Adipocyte (in vitro differentiated cells): Measurements from ENCODE around the gene PTPRK.
A peak's percentile ranks its signal among the peaks of the same experiment; 100 is the strongest.

Experiments used
- DNase-seq: peaks from one replicate; pipeline ENCODE4 v3.0.0-alpha.2; 2015; ENCODE audit warnings: low read depth
- H3K27me3 ChIP-seq: replicated peaks from 2 replicates; pipeline ENCODE4 v1.7.0; 2013; ENCODE audit warnings: mild to moderate bottlenecking, low read length, moderate library complexity; ENCODE audit not compliant: control insufficient read depth, insufficient read depth
- H3K36me3 ChIP-seq: 2 replicates; pipeline ENCODE4 v1.7.0; 2013; ENCODE audit warnings: low read length, mild to moderate bottlenecking, moderate library complexity; ENCODE audit not compliant: control insufficient read depth, insufficient read depth, severe bottlenecking
- H3K4me1 ChIP-seq: 2 replicates; pipeline ENCODE4 v1.7.0; 2013; ENCODE audit warnings: mild to moderate bottlenecking, low read length, moderate library complexity; ENCODE audit not compliant: control insufficient read depth, insufficient read depth
- H3K4me3 ChIP-seq: 2 replicates; pipeline ENCODE4 v1.7.0; 2013; ENCODE audit warnings: mild to moderate bottlenecking, low read length, moderate library complexity
- H3K9ac ChIP-seq: 2 replicates; pipeline ENCODE4 v1.7.0; 2013; ENCODE audit warnings: mild to moderate bottlenecking, low read length, moderate library complexity
- H3K9me3 ChIP-seq: 2 replicates; pipeline ENCODE4 v1.7.0; 2013; ENCODE audit warnings: mild to moderate bottlenecking, low read length, moderate library complexity; ENCODE audit not compliant: control insufficient read depth

PTPRK gene

GRCh38 chr6:128528241-128528640, 7.8 kb upstream of the PTPRK start:
- no peak for DNase-seq
- no peaks in the 10 kb centered on the region for H3K36me3 ChIP-seq
- no peaks in the 10 kb centered on the region for H3K4me1 ChIP-seq
- H3K27me3 ChIP-seq: no peaks in the 10 kb centered on the region
- no peak overlapping the region for H3K4me3 ChIP-seq
- H3K9me3 ChIP-seq: no peaks in the 10 kb centered on the region
- H3K9ac ChIP-seq: no peak overlapping the region

- no peaks in the 10 kb centered on the region for H3K36me3 ChIP-seq
- H3K4me3 ChIP-seq: no peak overlapping the region
- no peak overlapping the region for H3K9ac ChIP-seq
- H3K9me3 ChIP-seq: no peaks in the 10 kb centered on the region
- H3K27me3 ChIP-seq: no peaks in the 10 kb centered on the region
- DNase-seq: no peak
- no peaks in the 10 kb centered on the region for H3K4me1 ChIP-seq
Measured at GRCh38 chr6:128527375-128527774, 7.0 kb upstream of the PTPRK start.

DNA sequence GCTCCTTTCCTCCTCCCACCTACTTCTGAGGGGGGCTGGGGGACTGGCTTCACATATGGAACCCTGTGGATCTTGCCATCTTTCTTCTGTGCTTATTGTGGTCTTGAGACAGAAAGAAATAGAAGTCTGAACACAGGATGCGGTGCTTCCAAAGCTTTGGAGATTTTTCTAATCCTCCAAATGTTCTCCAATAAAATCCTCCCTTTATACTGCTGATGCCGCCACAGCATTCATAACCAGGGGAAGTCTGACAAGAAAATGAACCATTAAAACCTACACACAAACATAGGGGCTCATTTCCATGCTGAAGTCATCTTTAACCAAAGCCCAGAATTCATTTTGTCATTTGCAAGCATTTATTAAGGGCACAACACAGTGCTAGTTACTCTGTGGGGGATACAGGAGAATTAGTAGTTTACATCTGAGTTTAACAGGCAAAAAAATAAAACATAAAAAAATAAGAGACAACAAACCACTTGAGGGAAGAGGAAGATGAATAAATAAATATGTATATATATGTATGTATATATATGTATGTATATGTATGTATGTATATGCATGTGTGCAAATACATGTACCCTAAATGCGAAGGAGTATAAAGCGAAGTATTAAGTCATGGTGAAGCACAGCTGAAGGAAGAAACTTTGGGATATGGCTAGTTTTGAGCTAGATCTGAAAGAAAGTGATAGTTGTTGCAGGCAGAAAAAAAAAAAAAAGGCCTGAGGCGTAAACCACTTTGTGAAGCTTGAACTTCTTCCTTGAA, 5.9 kb upstream of the PTPRK start:
- no peak for DNase-seq
- H3K36me3 ChIP-seq: no peaks in the 10 kb centered on the region
- no peaks in the 10 kb centered on the region for H3K27me3 ChIP-seq
- H3K9me3 ChIP-seq: no peaks in the 10 kb centered on the region
- no peak overlapping the region for H3K9ac ChIP-seq
- H3K4me1 ChIP-seq: peaks cover 2% of the 10 kb centered on the region
- H3K4me3 ChIP-seq: no peak overlapping the region

GRCh38 chr6:128525406-128525805, 5.0 kb upstream of the PTPRK start:
- no peak for DNase-seq

DNA sequence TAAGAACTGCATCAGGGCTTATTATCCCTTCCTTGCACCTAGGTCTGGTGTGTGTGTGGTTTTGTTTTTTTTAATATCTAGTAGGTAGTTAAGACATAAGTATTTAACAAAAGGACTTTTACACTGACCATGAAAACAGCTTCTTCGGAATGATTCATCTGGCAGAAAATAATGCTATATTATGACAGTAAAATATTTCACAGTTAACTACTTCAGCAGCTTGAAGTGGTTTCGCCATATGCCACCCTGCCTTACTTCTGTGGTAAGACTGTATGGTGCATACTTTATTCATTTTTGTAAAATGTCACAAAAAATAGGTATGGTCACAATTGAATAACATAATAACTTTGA, 858 bp upstream of the PTPRK start:
- Histone ChIP-seq H3K4me1 (peaks cover 13% of the 10 kb centered on the region), H3K4me3 (peak overlapping the region; percentile 89), H3K9ac (peak overlapping the region; percentile 92), H3K9me3 (no peaks in the 10 kb centered on the region), H3K27me3 (no peaks in the 10 kb centered on the region), H3K36me3 (no peaks in the 10 kb centered on the region)
- no peak for DNase-seq

More at GRCh38 chr6:128525406-128525805, 5.0 kb upstream of the PTPRK start:
- Histone ChIP-seq H3K36me3 (no peaks in the 10 kb centered on the region), H3K27me3 (no peaks in the 10 kb centered on the region), H3K9ac (no peak overlapping the region), H3K4me1 (peaks cover 3% of the 10 kb centered on the region), H3K4me3 (no peak overlapping the region), H3K9me3 (no peaks in the 10 kb centered on the region)

- peak; percentile 74 for DNase-seq
Measured at GRCh38 chr6:128519931-128520435, 416 bp downstream of the PTPRK start.

DNA sequence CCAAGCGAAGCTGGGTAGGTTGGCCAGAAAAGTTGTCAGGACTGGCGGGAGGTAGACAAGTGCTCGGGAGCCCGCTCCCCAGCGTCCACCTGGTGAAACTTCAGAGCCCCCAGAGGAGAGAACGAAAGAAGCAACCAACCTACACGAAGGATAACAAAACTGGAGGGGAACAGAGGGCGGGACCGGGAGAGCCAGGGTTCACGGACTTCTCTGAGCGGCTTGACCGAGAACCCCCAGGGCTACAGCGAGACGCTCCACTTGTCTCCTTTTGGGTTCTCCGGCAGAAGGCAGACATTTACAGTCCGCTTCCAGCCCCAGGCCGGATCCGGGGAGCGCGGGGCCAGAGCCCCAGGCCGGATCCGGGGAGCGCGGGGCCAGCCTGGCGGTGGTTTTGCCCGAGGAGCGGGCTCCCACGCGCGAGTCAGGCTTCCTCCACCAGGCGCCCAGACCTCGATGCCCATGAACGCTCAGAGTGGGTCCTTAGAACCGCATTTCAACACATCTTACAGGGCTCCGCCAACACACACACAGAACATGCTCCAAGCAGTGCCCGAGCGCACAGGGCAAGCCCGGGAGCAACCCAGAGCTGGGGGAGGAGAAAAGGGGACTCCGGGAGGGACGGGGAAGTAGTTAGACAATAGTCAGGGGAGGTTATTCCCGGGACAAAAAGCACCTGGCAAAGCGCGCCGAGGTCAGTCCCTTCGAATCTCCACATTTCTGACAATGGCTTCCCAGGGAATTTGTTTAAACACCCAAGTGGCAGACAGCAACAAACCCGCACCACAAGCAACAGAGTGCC, 1.1 kb downstream of the PTPRK start:
- DNase-seq: peak; percentile 80
- Histone ChIP-seq H3K9ac (peak overlapping the region; percentile 92), H3K4me3 (peak overlapping the region; percentile 89), H3K4me1 (peaks cover 21% of the 10 kb centered on the region), H3K36me3 (no peaks in the 10 kb centered on the region), H3K9me3 (no peaks in the 10 kb centered on the region), H3K27me3 (no peaks in the 10 kb centered on the region)

More at GRCh38 chr6:128519931-128520435, 416 bp downstream of the PTPRK start:
- Histone ChIP-seq H3K9me3 (no peaks in the 10 kb centered on the region), H3K27me3 (no peaks in the 10 kb centered on the region), H3K9ac (peak overlapping the region; percentile 92), H3K36me3 (no peaks in the 10 kb centered on the region), H3K4me3 (peak overlapping the region; percentile 89), H3K4me1 (peaks cover 21% of the 10 kb centered on the region)

GRCh38 chr6:128518434-128519131, 1.8 kb downstream of the PTPRK start:
- peak overlapping the region; percentile 92 for H3K9ac ChIP-seq
- peaks cover 21% of the 10 kb centered on the region for H3K4me1 ChIP-seq
- H3K4me3 ChIP-seq: peak overlapping the region; percentile 89
- no peaks in the 10 kb centered on the region for H3K36me3 ChIP-seq
- no peaks in the 10 kb centered on the region for H3K9me3 ChIP-seq
- H3K27me3 ChIP-seq: no peaks in the 10 kb centered on the region
- peak; percentile 37 for DNase-seq

- no peak overlapping the region for H3K4me3 ChIP-seq
- no peaks in the 10 kb centered on the region for H3K36me3 ChIP-seq
- peaks cover 21% of the 10 kb centered on the region for H3K4me1 ChIP-seq
- no peak overlapping the region for H3K9ac ChIP-seq
- no peak for DNase-seq
- H3K9me3 ChIP-seq: no peaks in the 10 kb centered on the region
- no peaks in the 10 kb centered on the region for H3K27me3 ChIP-seq
Measured at GRCh38 chr6:128517124-128517523, 3.3 kb downstream of the PTPRK start.

DNA sequence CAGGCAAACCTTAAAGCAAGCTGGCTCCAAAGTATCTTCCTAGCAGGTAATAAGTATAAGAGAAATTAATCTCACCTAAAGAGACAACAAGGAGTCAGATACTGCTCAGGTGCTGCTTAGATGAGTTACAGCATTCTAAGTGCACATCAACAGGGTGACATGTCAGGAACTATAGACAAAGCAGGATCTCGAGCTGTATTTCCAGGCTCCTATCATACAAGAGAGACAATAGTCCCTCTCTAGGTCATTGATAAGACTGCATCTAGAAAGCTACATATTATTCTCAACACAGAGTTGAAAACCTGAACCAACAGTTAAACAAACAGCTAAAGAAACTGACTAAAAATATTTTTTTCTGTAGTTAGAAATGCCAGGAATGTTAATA, 3.9 kb downstream of the PTPRK start:
- Histone ChIP-seq H3K36me3 (no peaks in the 10 kb centered on the region), H3K4me1 (peaks cover 20% of the 10 kb centered on the region), H3K9ac (no peak overlapping the region), H3K4me3 (no peak overlapping the region), H3K9me3 (no peaks in the 10 kb centered on the region), H3K27me3 (no peaks in the 10 kb centered on the region)
- peak; percentile 42 for DNase-seq
